K562 (cell line): ENCODE results near the gene PROK1.

Experiments
- BRCA1 ChIP-seq, 2 experiments: fragments of 450-650 bp in 1 of 2; sonication (generic) in 1 of 2; formaldehyde crosslinking in 1 of 2; IDR thresholded peaks; 2 replicates each; pipeline versions ENCODE4 v1.5.0 to v1.6.1; 2017 to 2020; ENCODE audit warnings: mild to moderate bottlenecking in 1 of 2, missing genetic modification reagents in 1 of 2
- EP300 ChIP-seq: IDR thresholded peaks from 2 replicates; pipeline ENCODE4 v1.6.1; 2012; ENCODE audit warnings: low read length, improper control_type of control experiment
- GTF2F1 ChIP-seq: IDR thresholded peaks from 2 replicates; pipeline ENCODE4 v1.6.1; 2011; ENCODE audit warnings: low read depth, low read length, improper control_type of control experiment
- KDM4B ChIP-seq, 2 experiments: fragments of 450-650 bp in 1 of 2; sonication (generic) in 1 of 2; IDR thresholded peaks; 2 replicates each; pipeline ENCODE4 v1.6.1; 2016 to 2017; ENCODE audit warnings: borderline replicate concordance in 2 of 2, antibody characterized with exemption in 1 of 2, low read depth in 1 of 2, mild to moderate bottlenecking in 1 of 2
- MAFK ChIP-seq: IDR thresholded peaks from 2 replicates; pipeline ENCODE4 v1.6.1; 2011; ENCODE audit warnings: low read length, improper control_type of control experiment
- SMAD4 ChIP-seq: fragments of 250-450 bp; sonication (Bioruptor Pico); conservative IDR thresholded peaks from 2 replicates; pipeline ENCODE4 v1.8.0; 2021; ENCODE audit warnings: inconsistent platforms, mild to moderate bottlenecking, moderate library complexity
- TEAD1 ChIP-seq, 2 experiments: fragments of 450-650 bp in 1 of 2; sonication (generic) in 1 of 2; formaldehyde crosslinking; IDR thresholded peaks; 2 replicates each; pipeline versions ENCODE4 v1.4.0 to v1.8.0; 2020 to 2022; ENCODE audit warnings: mild to moderate bottlenecking in 2 of 2, missing genetic modification reagents in 1 of 2
- ZNF121 ChIP-seq: sonication (generic); formaldehyde crosslinking; conservative IDR thresholded peaks from 2 replicates; pipeline ENCODE4 v1.8.0; 2022; ENCODE audit warnings: missing genetic modification reagents
- ZNF274 ChIP-seq: IDR thresholded peaks from 2 replicates; pipeline ENCODE4 v1.6.1; 2011; ENCODE audit warnings: low read depth, mild to moderate bottlenecking, low read length, moderate library complexity, borderline replicate concordance
- ZNF780A ChIP-seq: fragments of 250-450 bp; sonication (Bioruptor Pico); IDR thresholded peaks from 2 replicates; pipeline ENCODE4 v1.5.0; 2021; ENCODE audit warnings: mild to moderate bottlenecking
- TF ChIP-seq, protein P1 (sequence below), 2 experiments: fragments of 450-650 bp in 1 of 2; sonication (generic) in 1 of 2; formaldehyde crosslinking in 1 of 2; IDR thresholded peaks in 1 of 2; conservative IDR thresholded peaks in 1 of 2; 2 replicates each; pipeline versions ENCODE4 v1.6.1 to v1.8.1; 2016 to 2023; ENCODE audit warnings: mild to moderate bottlenecking in 2 of 2, moderate library complexity in 2 of 2, inconsistent platforms in 1 of 2, missing genetic modification reagents in 1 of 2
- TF ChIP-seq, protein P2 (sequence below), 2 experiments: IDR thresholded peaks; 2 replicates each; pipeline ENCODE4 v1.6.1; 2012; ENCODE audit warnings: improper control_type of control experiment in 2 of 2, low read depth in 2 of 2, low read length in 2 of 2, borderline replicate concordance in 1 of 2

DNA sequence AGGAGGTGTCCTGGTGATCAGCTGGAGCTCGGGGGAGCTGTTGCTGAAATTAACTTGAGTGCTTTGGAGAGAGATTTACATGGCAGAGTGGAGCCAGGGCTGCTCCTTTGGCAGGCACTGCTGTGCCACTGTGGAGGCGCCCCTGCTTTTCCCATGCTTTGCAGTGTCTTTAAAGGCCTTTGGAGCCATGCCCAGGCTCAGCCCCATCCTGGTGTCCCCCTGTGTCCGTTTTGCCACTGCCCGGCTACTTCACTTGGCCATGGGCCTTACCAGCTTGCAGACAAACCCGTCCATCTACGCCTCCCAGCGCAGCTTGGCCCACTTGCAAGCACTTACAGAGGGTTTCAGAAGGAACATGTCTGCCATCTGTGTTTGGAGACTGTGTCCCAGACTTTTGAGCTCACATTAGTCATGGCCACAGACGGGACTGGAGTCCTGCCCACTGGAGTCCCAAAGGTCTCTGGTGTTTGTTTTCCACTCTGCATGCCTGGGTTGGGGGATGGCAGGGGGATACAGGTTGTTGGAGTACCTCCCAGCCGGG lies 25.3 kb upstream of the PROK1 start:
- TF ChIP-seq, protein P1, sequence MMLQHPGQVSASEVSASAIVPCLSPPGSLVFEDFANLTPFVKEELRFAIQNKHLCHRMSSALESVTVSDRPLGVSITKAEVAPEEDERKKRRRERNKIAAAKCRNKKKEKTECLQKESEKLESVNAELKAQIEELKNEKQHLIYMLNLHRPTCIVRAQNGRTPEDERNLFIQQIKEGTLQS (IDR thresholded peaks at IDR 0.05) = no peak
- TF ChIP-seq, protein P1 (CRISPR knock-in tag; conservative IDR thresholded peaks at IDR 0.05) = no peak
- TF ChIP-seq EP300 (no peak), MAFK (no peak), GTF2F1 (no peak), ZNF274 (no peak), BRCA1 (IDR thresholded peaks at IDR 0.05) (no peak), BRCA1 (CRISPR knock-in tag; IDR thresholded peaks at IDR 0.05) (no peak), ZNF121 (no peak), KDM4B (IDR thresholded peaks at IDR 0.05; ENCODE audit: borderline replicate concordance in 2 of 2, low read depth in 1 of 2) (no peak), ZNF780A (CRISPR knock-in tag) (no peak), SMAD4 (no peak), TEAD1 (CRISPR knock-in tag; IDR thresholded peaks at IDR 0.05) (no peak)
- TF ChIP-seq, protein P2, sequence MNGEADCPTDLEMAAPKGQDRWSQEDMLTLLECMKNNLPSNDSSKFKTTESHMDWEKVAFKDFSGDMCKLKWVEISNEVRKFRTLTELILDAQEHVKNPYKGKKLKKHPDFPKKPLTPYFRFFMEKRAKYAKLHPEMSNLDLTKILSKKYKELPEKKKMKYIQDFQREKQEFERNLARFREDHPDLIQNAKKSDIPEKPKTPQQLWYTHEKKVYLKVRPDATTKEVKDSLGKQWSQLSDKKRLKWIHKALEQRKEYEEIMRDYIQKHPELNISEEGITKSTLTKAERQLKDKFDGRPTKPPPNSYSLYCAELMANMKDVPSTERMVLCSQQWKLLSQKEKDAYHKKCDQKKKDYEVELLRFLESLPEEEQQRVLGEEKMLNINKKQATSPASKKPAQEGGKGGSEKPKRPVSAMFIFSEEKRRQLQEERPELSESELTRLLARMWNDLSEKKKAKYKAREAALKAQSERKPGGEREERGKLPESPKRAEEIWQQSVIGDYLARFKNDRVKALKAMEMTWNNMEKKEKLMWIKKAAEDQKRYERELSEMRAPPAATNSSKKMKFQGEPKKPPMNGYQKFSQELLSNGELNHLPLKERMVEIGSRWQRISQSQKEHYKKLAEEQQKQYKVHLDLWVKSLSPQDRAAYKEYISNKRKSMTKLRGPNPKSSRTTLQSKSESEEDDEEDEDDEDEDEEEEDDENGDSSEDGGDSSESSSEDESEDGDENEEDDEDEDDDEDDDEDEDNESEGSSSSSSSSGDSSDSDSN (IDR thresholded peaks at IDR 0.05; ENCODE audit: borderline replicate concordance in 1 of 2, low read depth in 2 of 2, low read length in 2 of 2) = no peak
